Activated T-cell treated with anti-CD3 and anti-CD28 coated beads, Interleukin-2, amount 50 U/mL, for 1 hour (primary cell): Measurements from ENCODE around the gene TREH.
"Not testable (repeated sequence)": the region's sequence is repeated elsewhere in the genome, so short reads cannot be mapped to it uniquely, and the experiment has no call there.

Experiments
- DNase-seq: peaks from one replicate; pipeline ENCODE4 v3.0.0-alpha.2; 2020

TREH gene

DNA sequence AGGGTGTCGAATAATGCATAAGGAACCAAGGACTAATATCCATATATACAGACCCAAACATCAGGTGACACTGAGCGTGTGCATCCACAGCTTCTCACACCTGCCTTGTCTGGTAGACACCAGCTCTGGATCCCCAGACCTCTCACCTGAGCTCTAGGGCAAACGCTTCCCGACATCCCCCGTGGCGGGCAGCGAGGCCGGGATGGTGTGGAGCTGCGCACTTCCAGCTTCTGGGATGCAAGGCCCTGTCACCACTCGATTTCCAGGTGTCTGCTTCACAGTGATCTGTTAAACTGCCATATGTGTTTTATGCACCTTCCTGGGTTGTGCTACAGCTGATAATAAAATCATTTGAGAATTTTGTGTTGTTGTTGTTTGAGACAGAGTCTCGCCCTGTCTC lies 15.3 kb upstream of the TREH start:
- DNase-seq = no peak

DNA sequence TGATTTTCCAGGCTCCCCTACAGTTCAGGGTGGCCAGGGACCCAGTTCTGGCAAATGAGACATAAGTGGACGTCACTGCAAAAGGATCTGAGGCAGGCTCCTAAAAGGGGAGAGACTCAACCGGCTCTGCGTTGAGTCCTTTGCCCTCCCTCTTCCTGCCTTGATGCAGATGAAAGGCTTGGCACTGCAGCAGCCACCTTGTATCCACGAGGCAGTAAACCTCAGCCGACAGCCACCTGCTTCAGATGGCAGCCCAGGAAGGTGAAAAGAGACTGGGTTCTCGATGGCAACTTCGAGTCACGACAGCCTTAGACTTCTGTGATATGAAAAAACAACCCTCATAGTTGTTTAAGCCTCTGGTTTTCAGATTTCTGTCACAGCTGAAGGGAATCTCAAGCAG lies 14.7 kb upstream of the TREH start:
- DNase-seq = no peak

DNA sequence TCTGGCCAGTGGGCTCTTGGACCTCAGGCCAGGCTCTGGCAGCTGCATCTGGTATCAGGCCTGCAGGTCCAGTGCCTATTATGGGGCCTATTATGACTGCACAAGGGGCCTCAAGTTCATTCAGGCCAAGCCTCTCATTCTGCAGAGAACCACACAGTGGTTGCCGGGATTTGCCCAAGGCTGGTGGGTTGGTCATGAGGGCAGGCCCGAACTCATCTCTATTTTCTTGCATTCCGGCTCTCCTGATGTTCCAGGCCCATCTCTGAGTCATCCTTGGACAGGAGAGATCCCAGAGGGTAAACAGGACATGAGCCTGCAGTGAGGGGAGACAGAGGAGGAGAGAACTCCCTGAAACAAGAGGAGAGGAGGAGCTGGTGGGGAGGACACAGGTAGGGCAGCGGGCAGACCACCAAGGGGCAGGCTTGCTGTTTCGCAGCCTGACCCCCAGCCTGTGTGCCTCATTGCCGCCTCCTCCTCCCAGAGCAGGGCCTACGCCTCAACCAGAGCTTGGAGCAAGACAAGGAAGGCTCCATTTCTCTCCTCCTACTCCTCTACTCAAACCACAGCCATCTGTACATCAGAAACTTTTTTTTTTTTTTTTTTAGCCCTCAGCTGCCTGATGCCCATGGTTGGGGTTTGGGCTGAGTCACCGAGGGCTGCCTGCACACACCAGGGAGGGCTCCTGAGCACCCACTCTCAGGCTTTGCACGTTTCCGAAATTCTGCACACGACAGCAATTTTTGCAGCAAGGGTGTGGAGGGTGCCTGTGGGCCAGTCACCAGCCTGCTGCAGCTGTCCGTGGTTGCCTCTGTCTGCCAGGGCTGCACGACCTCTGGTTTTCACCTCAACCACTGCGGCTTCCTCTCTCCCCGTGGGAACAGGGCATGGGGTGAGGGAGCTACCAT lies 12.7 kb upstream of the TREH start:
- DNase-seq = peak; percentile 66

DNA sequence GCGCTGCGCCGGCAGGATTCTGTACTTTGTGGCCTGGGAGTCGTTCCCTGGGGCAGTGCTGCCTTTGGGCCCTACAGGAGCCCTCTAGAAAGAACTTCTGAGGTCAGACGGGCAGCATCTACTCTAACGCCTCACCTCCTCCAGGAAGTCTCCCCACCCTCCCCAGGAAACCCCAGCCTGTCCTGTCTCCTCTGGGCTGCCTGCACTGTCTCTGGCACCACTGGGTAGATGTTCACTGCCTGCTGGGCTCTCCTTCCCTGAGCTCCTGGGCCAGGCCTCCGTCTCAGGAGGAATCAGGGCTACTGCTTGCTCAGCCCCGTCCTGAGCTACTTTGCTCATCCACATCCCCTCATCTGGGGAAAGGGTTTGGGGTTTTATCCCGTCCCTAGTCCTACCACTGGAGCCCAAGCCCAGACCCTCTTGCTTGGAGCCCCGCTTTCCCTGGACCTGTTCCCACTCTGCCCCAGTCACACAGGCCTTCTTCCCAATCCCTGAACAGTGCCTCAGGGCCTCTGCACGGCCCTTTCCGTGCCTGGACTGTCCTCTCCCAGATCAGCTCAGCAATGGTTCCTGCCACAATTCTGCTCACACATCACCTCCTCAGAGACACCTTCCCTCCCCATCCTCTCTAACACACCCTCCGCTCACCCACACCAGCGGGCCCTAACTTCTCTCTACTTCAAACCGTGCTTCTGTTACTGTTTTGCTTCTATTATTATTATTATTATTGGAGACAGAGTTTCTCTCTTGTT lies 11.3 kb upstream of the TREH start:
- DNase-seq = no peak

GRCh38 chr11:118689852-118690552 lies 10.6 kb upstream of the TREH start:
- peak; percentile 89 for DNase-seq

- DNase-seq = no peak
These were observed 10.0 kb upstream of the TREH start for GRCh38 chr11:118689503-118689851.

- DNase-seq = no peak
These were observed 9.5 kb upstream of the TREH start for GRCh38 chr11:118688851-118689502.

- not testable (repeated sequence) for DNase-seq
These were observed 8.9 kb upstream of the TREH start for GRCh38 chr11:118688339-118688738.

DNA sequence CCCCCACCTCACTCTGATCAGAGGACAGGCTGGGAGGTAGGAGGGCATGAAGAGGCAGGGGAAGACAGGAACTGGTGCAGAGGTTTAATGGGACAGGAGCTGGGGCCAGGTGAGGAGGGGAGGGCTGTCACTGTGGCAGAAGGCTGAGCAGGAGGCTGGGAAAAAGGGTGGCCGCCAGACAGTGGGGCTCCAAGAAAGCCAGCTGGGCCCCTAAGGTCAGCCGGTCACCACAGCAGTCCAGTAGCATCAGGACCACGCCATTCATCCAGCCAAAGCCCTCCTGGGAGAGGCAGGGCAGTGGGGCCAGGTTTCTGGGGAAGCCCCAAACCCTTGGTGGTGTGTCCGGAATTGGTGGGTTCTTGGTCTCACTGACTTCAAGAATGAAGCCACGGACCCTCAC lies 8.5 kb upstream of the TREH start:
- DNase-seq = no peak

DNA sequence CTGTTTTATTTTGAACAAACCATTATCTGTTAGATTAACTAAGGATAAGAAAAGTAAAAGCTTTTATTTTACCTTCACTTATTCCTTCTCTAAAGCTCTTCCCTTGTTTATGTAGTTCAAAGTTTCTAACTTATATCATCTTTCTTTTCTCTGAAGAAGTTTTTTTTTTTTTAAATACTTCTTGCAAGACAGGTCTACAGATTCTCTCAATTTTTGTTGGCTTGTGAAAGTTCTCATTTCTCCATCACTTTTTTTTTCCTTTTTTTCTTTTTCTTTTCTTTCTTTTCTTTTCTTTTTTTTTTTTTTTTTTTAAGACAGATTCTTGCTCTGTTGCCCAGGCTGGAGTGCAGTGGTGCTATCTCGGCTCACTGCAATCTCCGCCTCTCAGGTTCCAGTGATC lies 4.7 kb upstream of the TREH start:
- DNase-seq = no peak

DNA sequence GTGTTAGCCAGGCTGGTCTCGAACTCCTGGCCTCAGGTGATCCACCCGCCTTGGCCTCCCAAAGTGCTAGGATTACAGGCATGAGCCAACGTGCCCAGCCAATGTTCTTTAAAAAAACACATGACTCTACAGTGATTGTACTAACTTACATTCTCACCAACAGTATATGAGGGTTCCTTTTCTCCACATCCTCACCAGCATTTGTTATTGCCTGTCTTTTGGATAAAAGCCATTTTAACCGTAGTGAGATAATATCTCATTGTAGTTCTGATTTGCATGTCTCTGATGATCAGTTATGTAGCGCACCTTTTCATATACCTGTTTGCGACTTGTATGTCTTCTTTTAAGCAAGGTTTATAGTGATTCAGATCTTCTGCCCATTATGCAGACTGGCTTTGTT lies 3.5 kb upstream of the TREH start:
- not testable (repeated sequence) for DNase-seq

GRCh38 chr11:118682372-118682771 lies 2.9 kb upstream of the TREH start:
- DNase-seq = no peak

DNA sequence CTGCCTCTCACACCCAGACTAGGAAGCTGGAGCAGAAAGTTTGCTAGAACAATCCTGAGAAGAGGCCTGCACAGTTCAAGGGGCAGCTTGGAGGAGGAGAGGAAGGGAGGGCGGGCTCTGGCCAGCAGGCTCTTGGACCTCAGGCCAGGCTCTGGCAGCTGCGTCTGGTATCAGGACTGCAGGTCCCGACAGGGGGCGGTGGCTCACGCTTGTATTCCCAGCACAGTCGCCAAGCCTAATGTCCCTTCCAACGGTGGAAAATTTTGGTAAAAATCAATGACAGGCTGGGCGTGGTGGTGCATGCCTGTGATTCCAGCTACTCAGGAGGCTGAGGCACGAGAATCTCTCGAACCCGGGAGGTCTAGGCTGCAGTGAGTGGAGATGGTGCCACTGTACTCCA lies 542 bp downstream of the TREH start:
- not testable (repeated sequence) for DNase-seq

- DNase-seq = no peak
These were observed 1.5 kb downstream of the TREH start for GRCh38 chr11:118677977-118678376.

GRCh38 chr11:118674082-118674435 lies 5.4 kb downstream of the TREH start:
- no peak for DNase-seq

DNA sequence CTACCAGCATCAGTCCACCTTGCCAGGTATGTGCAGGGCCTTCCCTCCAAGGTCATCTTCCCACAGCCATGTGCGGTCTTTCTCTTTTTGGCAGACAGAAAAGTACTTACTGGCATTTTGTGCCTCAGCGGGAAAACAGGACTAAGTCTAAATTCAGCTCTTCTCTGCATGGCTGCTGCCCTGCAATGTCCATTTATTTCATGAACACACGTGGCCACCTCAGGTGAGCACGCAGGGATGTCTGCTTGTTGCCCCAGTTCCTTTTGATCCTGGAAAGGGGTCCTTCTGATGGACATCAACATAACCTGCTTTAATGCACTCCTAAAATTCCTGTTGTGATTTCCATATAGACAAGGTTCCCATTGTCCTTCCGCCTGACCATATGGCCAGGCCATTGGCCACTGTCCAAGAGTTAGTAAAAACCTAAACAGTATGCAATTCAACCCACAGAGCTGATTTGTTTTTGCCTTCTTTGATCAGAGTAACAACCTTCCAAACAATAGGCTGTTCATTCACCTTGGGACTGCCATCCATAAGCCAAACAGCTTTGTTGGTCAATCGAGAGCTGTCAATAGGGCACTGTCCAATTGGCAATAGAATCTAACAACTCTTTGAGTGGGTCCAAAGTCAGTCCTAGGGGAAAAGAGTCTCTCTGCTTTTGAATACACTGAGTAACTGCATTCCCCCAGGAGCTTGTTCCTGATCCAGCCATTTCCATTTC lies 5.9 kb downstream of the TREH start:
- no peak for DNase-seq

DNA sequence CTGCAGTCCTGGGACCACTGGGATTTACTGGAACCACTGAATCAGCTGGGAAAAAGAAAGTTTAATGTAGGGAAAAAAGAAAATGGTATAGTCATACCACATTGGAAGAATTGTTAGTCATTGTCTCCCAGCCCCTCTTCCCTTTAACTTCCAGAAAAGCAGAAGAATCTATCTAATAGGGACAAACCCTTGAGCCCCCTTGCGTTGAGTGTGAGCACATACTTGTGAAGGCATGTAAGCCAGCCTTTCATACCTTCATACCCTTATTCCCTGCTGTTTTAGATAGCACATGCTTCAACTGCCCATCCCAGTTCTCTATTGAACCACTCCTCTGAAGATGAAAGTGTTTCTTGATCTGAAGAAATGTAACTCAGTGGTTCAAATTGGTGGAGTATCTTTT lies 6.6 kb downstream of the TREH start:
- no peak for DNase-seq

- DNase-seq = no peak
These were observed 8.2 kb downstream of the TREH start for GRCh38 chr11:118671254-118671653.

DNA sequence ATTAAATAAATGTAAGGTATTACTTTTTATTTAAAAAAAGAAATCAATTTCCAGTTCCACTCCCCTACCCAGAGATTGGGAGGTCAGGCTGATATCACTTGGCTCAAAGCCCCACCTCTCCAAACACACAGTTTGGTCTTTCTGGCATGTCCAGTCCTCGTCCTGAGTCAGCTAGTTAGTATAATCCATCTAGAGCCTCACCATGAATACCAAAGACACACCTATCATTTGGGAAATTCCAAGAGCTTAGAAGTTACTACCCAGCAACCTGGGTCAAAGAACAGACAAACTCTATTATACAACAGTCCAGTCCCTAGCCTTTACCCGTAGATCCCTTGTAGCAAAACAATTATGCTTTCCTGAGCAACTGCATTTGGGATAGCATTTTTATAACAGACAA lies 9.4 kb downstream of the TREH start:
- no peak for DNase-seq

DNA sequence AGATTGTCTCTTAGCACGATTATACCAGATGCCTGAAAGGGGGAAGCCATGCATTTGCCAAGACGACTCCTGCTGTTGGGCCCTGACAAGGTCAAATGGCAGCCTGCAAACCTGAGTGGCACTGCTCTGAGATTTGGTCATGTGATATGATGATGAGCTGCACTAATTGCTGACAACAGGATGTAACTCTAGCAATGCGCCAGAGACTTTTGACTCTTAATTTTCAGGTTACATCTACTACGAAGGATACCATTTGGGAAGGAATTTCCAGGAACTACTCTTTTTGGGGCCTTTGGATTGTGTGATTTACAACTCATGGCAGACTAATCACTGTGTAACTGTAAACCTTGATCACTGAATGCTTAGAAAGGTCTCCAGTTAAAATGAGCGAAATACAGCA lies 13.1 kb downstream of the TREH start:
- no peak for DNase-seq

- no peak for DNase-seq
These were observed 15.5 kb downstream of the TREH start for GRCh38 chr11:118663902-118664301.

- no peak for DNase-seq
These were observed 16.1 kb downstream of the TREH start for GRCh38 chr11:118663381-118663780.
